ENCODE results near the gene NBPF4. TPM values are rescaled to one million over a fixed set of nuclear protein-coding genes. Genes with fewer than 3 reads are reported as not detected.

Gene NBPF4
- total RNA-seq, 1 experiment from 2014 or later: 0.07 TPM

DNA sequence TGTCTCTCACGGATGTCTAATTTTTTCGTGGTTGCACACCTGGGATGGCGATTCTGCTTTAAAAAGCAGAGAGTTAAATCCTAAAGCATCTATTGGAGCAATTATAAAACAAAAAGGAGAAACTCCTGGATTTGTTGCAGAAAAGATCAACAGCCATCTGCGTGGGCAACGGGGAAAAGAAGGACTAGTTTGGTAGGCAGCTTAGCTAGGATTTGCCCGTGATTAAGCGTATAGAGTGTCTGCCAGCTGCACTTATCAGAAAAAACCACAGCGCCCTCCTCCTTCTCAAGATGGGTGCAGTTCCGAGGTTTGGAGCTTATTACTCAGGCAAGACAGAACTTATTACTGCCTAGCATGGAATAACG lies 43.2 kb downstream of the NBPF4 start:
- no peaks in the 10 kb centered on the region for H3K9me2 ChIP-seq (replicated peaks; ENCODE audit: low read length)
- no peaks in the 10 kb centered on the region for H3F3A ChIP-seq (ENCODE audit: low read length, unreplicated experiment)
- H3K27me3 ChIP-seq (ENCODE audit: low read length): no peaks in the 10 kb centered on the region
- H3K4me3 ChIP-seq (ENCODE audit: low read length): peak overlapping the region; percentile 97
- H3K36me3 ChIP-seq (ENCODE audit: low read depth, low read length): peaks cover 17% of the 10 kb centered on the region
- peak overlapping the region; percentile 59 for H3K27ac ChIP-seq (ENCODE audit: low read length)
- H3K9me3 ChIP-seq (ENCODE audit: low read length): no peaks in the 10 kb centered on the region
- H3K4me1 ChIP-seq (ENCODE audit: insufficient read depth, low read length): peaks cover 19% of the 10 kb centered on the region
- peaks cover 4% of the 10 kb centered on the region for H4K20me1 ChIP-seq (ENCODE audit: low read length)
- peaks cover 43% of the 10 kb centered on the region for H3K79me2 ChIP-seq (ENCODE audit: low read length)
- TF ChIP-seq CTCF (conservative IDR thresholded peaks at IDR 0.05; ENCODE audit: low read depth, low read length): peak; percentile 62; the same call in 1 of the 2 replicates
- TF ChIP-seq EZH2phosphoT487 (IDR thresholded peaks at IDR 0.05; ENCODE audit: borderline replicate concordance, low read length): no peak
- TF ChIP-seq EZH2 (IDR thresholded peaks at IDR 0.05; ENCODE audit: low read length, unreplicated experiment): no peak
- DNase-seq (peak; percentile 72), ATAC-seq (peak; percentile 61)
- H3K4me2 ChIP-seq (ENCODE audit: low read length): peak overlapping the region; percentile 96
- TSS peak; percentile 72 for BruUV-seq (replicated peaks)
- ChIA-PET POLR2A (ENCODE audit: unreplicated experiment) (interaction anchor here (0.6 kb wide), 2 partner anchors 18 to 93 kb away, joined by 5 to 7 read pairs; no protein-coding TSS in a partner anchor), CTCF (interaction anchor here (0.6 to 1.6 kb wide), 5 partner anchors 10 to 418 kb away, joined by 3 to 11 read pairs (median 6); partner anchors contain the start of gene EEIG2)
- peak overlapping the region; percentile 97 for H2AFZ ChIP-seq (ENCODE audit: low read length)
- peak overlapping the region; percentile 94 for H3K9ac ChIP-seq (ENCODE audit: low read length)
- intact Hi-C loops (cut with micrococcal nuclease): loop anchor here (1.0 to 5.0 kb wide), 3 partner anchors 264 to 442 kb away; no protein-coding TSS in a partner anchor

- Histone ChIP-seq H4K20me1 (ENCODE audit: low read length) (peaks cover 4% of the 10 kb centered on the region), H3K27ac (ENCODE audit: low read length) (peak within 1 kb of the TSS; percentile 59), H3K9me3 (ENCODE audit: low read length) (no peaks in the 10 kb centered on the region), H3K4me1 (ENCODE audit: insufficient read depth, low read length) (peaks cover 19% of the 10 kb centered on the region), H3K36me3 (ENCODE audit: low read depth, low read length) (peaks cover 23% of the 10 kb centered on the region), H3K4me2 (ENCODE audit: low read length) (peak within 1 kb of the TSS; percentile 96), H3K4me3 (ENCODE audit: low read length) (peak within 1 kb of the TSS; percentile 97), H3K27me3 (ENCODE audit: low read length) (no peaks in the 10 kb centered on the region), H3K9me2 (replicated peaks; ENCODE audit: low read length) (no peaks in the 10 kb centered on the region), H2AFZ (ENCODE audit: low read length) (peak within 1 kb of the TSS; percentile 97), H3F3A (ENCODE audit: low read length, unreplicated experiment) (no peaks in the 10 kb centered on the region), H3K9ac (ENCODE audit: low read length) (peak within 1 kb of the TSS; percentile 94), H3K79me2 (ENCODE audit: low read length) (peaks cover 50% of the 10 kb centered on the region)
- ChIA-PET POLR2A (ENCODE audit: unreplicated experiment) (interaction anchor here (0.6 kb wide), 3 partner anchors 18 to 147 kb away, joined by 3 to 7 read pairs (median 5); no protein-coding TSS in a partner anchor), CTCF (interaction anchor here (0.6 to 1.6 kb wide), 5 partner anchors 9 to 418 kb away, joined by 3 to 11 read pairs (median 6); partner anchors contain the start of gene EEIG2)
- intact Hi-C loops (cut with micrococcal nuclease): loop anchor here (1.0 to 10.0 kb wide), 4 partner anchors 55 to 442 kb away; no protein-coding TSS in a partner anchor
- no TSS peak for BruUV-seq (replicated peaks)
- no peak for TF ChIP-seq EZH2 (IDR thresholded peaks at IDR 0.05; ENCODE audit: low read length, unreplicated experiment)
- TF ChIP-seq CTCF (conservative IDR thresholded peaks at IDR 0.05; ENCODE audit: low read depth, low read length): no peak
- no peak for TF ChIP-seq EZH2phosphoT487 (IDR thresholded peaks at IDR 0.05; ENCODE audit: borderline replicate concordance, low read length)
- peak; percentile 92 for ATAC-seq
- DNase-seq: peak; percentile 79
Measured at GRCh38 chr1:108199781-108200686, 43.8 kb downstream of the NBPF4 start, which contains the start of gene SLC25A24. Gene SLC25A24, minus strand, starts transcription at chr1:108200343. Its CDS starts 205 bp downstream, at chr1:108200138.
